Astrocyte (in vitro differentiated cells and primary cell): Measurements from ENCODE around the gene MMD. TPM values are rescaled to one million over a fixed set of nuclear protein-coding genes. Genes with fewer than 3 reads are reported as not detected.

Experiments
- DNase-seq: peaks from one replicate; pipeline ENCODE4 v3.0.0-alpha.2; 2010; ENCODE audit warnings: low read depth
- FAIRE-seq: peaks from 2 replicates; lab custom pipeline; 2011; peaks lifted over from hg19 to GRCh38; lab: Jason Lieb, UNC
- H2AFZ ChIP-seq: 2 replicates; pipeline ENCODE4 v1.6.0; 2012; ENCODE audit warnings: low read depth, low read length, inconsistent platforms
- H3K27ac ChIP-seq: 2 replicates; pipeline ENCODE4 v1.5.1; 2011; ENCODE audit warnings: low read depth, low read length, inconsistent platforms
- H3K27me3 ChIP-seq: 2 replicates; pipeline ENCODE4 v1.6.0; 2011; ENCODE audit warnings: low read length, inconsistent platforms; ENCODE audit not compliant: insufficient read depth
- H3K36me3 ChIP-seq: 2 replicates; pipeline ENCODE4 v1.5.1; 2011; ENCODE audit warnings: low read length, inconsistent platforms; ENCODE audit not compliant: insufficient read depth
- H3K4me1 ChIP-seq: 2 replicates; pipeline ENCODE4 v1.5.1; 2011; ENCODE audit warnings: low read length, inconsistent platforms; ENCODE audit not compliant: insufficient read depth
- H3K4me2 ChIP-seq: 2 replicates; pipeline ENCODE4 v1.6.0; 2012; ENCODE audit warnings: low read length, inconsistent platforms
- H3K4me3 ChIP-seq: 2 replicates; pipeline ENCODE4 v1.5.1; 2011; ENCODE audit warnings: low read depth, mild to moderate bottlenecking, low read length, inconsistent platforms; ENCODE audit not compliant: insufficient read depth
- H3K79me2 ChIP-seq: 2 replicates; pipeline ENCODE4 v1.6.0; 2012; ENCODE audit warnings: mild to moderate bottlenecking, low read length, inconsistent platforms; ENCODE audit not compliant: insufficient read depth
- H3K9ac ChIP-seq: 2 replicates; pipeline ENCODE4 v1.6.0; 2012; ENCODE audit warnings: mild to moderate bottlenecking, low read length, inconsistent platforms
- H3K9me3 ChIP-seq: 2 replicates; pipeline ENCODE4 v1.5.1; 2012; ENCODE audit warnings: low read depth, mild to moderate bottlenecking, low read length, inconsistent platforms; ENCODE audit not compliant: insufficient read depth
- H4K20me1 ChIP-seq: 2 replicates; pipeline ENCODE4 v1.6.0; 2012; ENCODE audit warnings: low read length, inconsistent platforms; ENCODE audit not compliant: insufficient read depth
- H3K27ac Mint-ChIP-seq: one replicate; pipeline ENCODE4 v1.8.0; 2021; ENCODE audit warnings: mild to moderate bottlenecking, mixed read lengths; ENCODE audit not compliant: unreplicated experiment
- H3K27me3 Mint-ChIP-seq: one replicate; pipeline ENCODE4 v1.8.0; 2021; ENCODE audit warnings: low read depth, mixed read lengths; ENCODE audit not compliant: unreplicated experiment
- H3K36me3 Mint-ChIP-seq: one replicate; pipeline ENCODE4 v1.8.0; 2021; ENCODE audit warnings: low read depth, mixed read lengths; ENCODE audit not compliant: unreplicated experiment
- H3K4me1 Mint-ChIP-seq: one replicate; pipeline ENCODE4 v1.8.0; 2021; ENCODE audit warnings: low read depth, mixed read lengths; ENCODE audit not compliant: unreplicated experiment
- H3K4me3 Mint-ChIP-seq: one replicate; pipeline ENCODE4 v1.8.0; 2021; ENCODE audit warnings: mild to moderate bottlenecking, moderate library complexity, mixed read lengths; ENCODE audit not compliant: unreplicated experiment
- H3K9me3 Mint-ChIP-seq: one replicate; pipeline ENCODE4 v1.8.0; 2021; ENCODE audit warnings: mild to moderate bottlenecking, mixed read lengths; ENCODE audit not compliant: unreplicated experiment
- CTCF ChIP-seq: IDR thresholded peaks from 2 replicates; pipeline ENCODE4 v1.5.1; 2011; ENCODE audit warnings: low read depth, mild to moderate bottlenecking, inconsistent platforms, low read length, moderate library complexity; ENCODE audit not compliant: insufficient read depth
- EZH2 ChIP-seq: IDR thresholded peaks from 2 replicates; pipeline ENCODE4 v1.6.1; 2012; ENCODE audit warnings: mild to moderate bottlenecking, low read length, inconsistent platforms; ENCODE audit not compliant: insufficient read depth
- total RNA-seq: library from RNA; stranded (reverse); gene quantifications from 2 replicates; pipeline ENCODE4 v1.2.1, GENCODE V29; 2021

The MMD gene
- total RNA-seq, 1 donor from 2014 or later, result 8.6 TPM

GRCh38 chr17:55451203-55451641 is 29.6 kb upstream of the MMD start:
- H3K4me1 ChIP-seq, result peaks cover 4% of the 10 kb centered on the region
- H3K27ac ChIP-seq, result no peak overlapping the region
- no peaks in the 10 kb centered on the region for H3K9me3 ChIP-seq
- H4K20me1 ChIP-seq, result no peaks in the 10 kb centered on the region
- H3K4me2 ChIP-seq, result peak overlapping the region; percentile 10
- TF ChIP-seq EZH2, result no peak
- TF ChIP-seq CTCF, result no peak
- no peaks in the 10 kb centered on the region for H3K27me3 ChIP-seq
- Mint-ChIP-seq H3K36me3 (no peaks in the 10 kb centered on the region), H3K4me3 (no peak overlapping the region), H3K27me3 (no peaks in the 10 kb centered on the region), H3K4me1 (peaks cover 12% of the 10 kb centered on the region), H3K27ac (no peak overlapping the region), H3K9me3 (no peaks in the 10 kb centered on the region)
- H3K36me3 ChIP-seq, result no peaks in the 10 kb centered on the region
- H3K79me2 ChIP-seq, result no peaks in the 10 kb centered on the region
- FAIRE-seq, result no peak
- no peak overlapping the region for H3K4me3 ChIP-seq
- H3K9ac ChIP-seq, result no peak overlapping the region
- DNase-seq, result peak; percentile 74
- H2AFZ ChIP-seq, result no peak overlapping the region

GRCh38 chr17:55450232-55450825 is 28.7 kb upstream of the MMD start:
- no peak overlapping the region for H3K4me2 ChIP-seq
- Mint-ChIP-seq H3K4me1 (peaks cover 15% of the 10 kb centered on the region), H3K9me3 (no peaks in the 10 kb centered on the region), H3K27ac (no peak overlapping the region), H3K4me3 (no peak overlapping the region), H3K27me3 (no peaks in the 10 kb centered on the region), H3K36me3 (no peaks in the 10 kb centered on the region)
- H3K4me3 ChIP-seq, result no peak overlapping the region
- TF ChIP-seq CTCF, result no peak
- TF ChIP-seq EZH2, result no peak
- no peaks in the 10 kb centered on the region for H3K27me3 ChIP-seq
- DNase-seq (no peak), FAIRE-seq (no peak)
- H3K9me3 ChIP-seq, result no peaks in the 10 kb centered on the region
- H3K9ac ChIP-seq, result no peak overlapping the region
- H3K79me2 ChIP-seq, result no peaks in the 10 kb centered on the region
- H3K27ac ChIP-seq, result no peak overlapping the region
- H3K36me3 ChIP-seq, result no peaks in the 10 kb centered on the region
- H3K4me1 ChIP-seq, result peaks cover 4% of the 10 kb centered on the region
- H2AFZ ChIP-seq, result no peak overlapping the region
- no peaks in the 10 kb centered on the region for H4K20me1 ChIP-seq

DNA sequence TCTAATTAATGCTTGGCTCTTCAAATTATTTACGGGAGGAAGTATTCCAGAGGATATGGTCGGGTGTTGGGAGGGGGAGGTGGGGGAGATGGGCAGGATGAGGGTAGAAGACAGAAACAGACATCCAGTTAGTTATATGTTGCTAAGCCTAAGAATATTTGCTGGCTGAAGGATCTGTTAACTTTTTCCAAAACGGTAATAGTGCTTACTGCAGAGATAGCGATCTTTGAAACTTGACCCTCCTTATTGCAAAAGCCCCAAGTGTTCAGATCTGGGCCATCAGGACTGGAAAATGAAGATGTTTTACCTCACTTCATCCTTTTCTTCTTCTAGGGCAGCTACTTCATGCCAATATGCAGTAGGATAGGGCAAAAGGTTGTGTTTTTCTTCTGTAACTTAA is 27.0 kb upstream of the MMD start:
- no peak overlapping the region for H3K9ac ChIP-seq
- H3K79me2 ChIP-seq, result no peaks in the 10 kb centered on the region
- DNase-seq (peak; percentile 65), FAIRE-seq (no peak)
- no peak overlapping the region for H3K27ac ChIP-seq
- no peak overlapping the region for H2AFZ ChIP-seq
- H3K4me1 Mint-ChIP-seq, result peaks cover 24% of the 10 kb centered on the region
- H3K27me3 ChIP-seq, result no peaks in the 10 kb centered on the region
- no peaks in the 10 kb centered on the region for H3K9me3 Mint-ChIP-seq
- H3K4me1 ChIP-seq, result peaks cover 8% of the 10 kb centered on the region
- H3K4me3 Mint-ChIP-seq, result no peak overlapping the region
- no peaks in the 10 kb centered on the region for H4K20me1 ChIP-seq
- TF ChIP-seq CTCF (no peak), EZH2 (no peak)
- H3K27me3 Mint-ChIP-seq, result no peaks in the 10 kb centered on the region
- no peaks in the 10 kb centered on the region for H3K36me3 Mint-ChIP-seq
- no peak overlapping the region for H3K4me3 ChIP-seq
- H3K36me3 ChIP-seq, result no peaks in the 10 kb centered on the region
- H3K9me3 ChIP-seq, result no peaks in the 10 kb centered on the region
- no peak overlapping the region for H3K27ac Mint-ChIP-seq
- no peak overlapping the region for H3K4me2 ChIP-seq
